ENCODE results near the gene TAL1. TPM values are rescaled to one million over a fixed set of nuclear protein-coding genes. Genes with fewer than 3 reads are reported as not detected.
A peak's percentile ranks its signal among the peaks of the same experiment; 100 is the strongest.

The TAL1 gene
- total RNA-seq, 4 donors from 2014 or later, result 0.59 to 1.6 (median 0.70) TPM

DNA sequence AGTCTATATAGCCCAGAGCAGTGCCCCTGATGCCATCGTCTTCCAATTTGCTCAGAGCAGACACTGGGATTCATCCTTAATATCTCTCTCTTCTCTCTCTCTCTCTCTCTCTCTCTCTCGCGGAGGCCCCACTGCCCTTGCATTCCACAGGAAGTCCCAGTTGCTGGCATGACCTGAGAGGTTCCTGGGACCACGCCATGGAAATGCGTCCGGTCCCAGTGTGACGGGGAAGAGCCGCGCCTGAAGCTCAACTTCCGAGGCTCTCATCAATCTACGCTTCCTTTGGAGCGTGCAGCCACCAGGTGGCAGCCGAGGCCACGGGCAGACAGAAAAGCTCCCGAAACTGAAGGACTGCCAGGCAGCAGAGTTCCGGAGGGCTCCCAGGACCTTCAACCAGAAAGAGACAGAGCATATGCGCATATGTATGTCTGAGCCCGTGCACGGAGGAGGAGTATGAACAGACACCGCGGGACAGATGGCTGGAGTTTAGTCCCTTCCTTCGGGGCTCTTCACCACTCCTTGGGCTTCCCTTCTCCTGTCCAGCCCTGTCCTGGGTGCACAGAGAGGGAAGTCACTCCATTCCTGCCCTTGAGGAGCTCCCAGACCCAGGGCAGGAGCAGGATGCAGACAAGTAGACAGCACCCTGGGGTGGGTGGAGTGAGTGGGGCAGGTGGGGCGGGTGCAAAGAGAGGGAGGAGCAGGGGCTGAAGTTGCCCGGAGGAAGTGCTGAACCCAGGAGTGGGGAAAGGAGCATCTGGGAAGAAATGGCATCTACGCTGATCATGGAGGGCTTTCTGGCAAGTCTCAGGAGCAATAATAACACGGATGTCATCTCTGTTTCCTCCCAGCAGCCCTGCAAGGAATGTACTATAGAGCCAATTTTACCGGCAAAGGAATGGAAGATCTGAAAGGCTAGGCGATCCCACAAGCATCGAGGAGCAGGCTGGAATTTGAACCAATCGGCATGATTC, 52.7 kb downstream of the TAL1 start:
- in situ Hi-C loops (cut with MboI; ENCODE audit: low sequenced_read_pairs in 4 of 4) (loop anchor here (10.0 to 25.0 kb wide), 5 partner anchors 158 to 533 kb away; partner anchors contain the start of genes CMPK1 (in 2 of the 4), FOXD2 (in 1 of the 4) and FOXE3 (in 1 of the 4)), intact Hi-C loops (cut with DNase I; ENCODE audit: low total_unique reads) (loop anchor here (1.0 to 5.0 kb wide), 4 partner anchors 84 to 533 kb away; partner anchors contain the start of gene CMPK1)
- H3K9me3 ChIP-seq, result no peaks in the 10 kb centered on the region
- peak overlapping the region; percentile 35 to 64 (median 50) for H3K4me3 ChIP-seq
- peak overlapping the region in 2 of 4 donors; percentile 16 to 32 for H3K27ac ChIP-seq
- peaks cover 9 to 13% of the 10 kb centered on the region in 2 donors for H3K4me1 ChIP-seq
- peaks cover 0 to 9% (median 5%) of the 10 kb centered on the region in 3 donors for H3K27me3 ChIP-seq
- no peak for TF ChIP-seq POLR2A (IDR thresholded peaks at IDR 0.05)
- TF ChIP-seq, protein P1, sequence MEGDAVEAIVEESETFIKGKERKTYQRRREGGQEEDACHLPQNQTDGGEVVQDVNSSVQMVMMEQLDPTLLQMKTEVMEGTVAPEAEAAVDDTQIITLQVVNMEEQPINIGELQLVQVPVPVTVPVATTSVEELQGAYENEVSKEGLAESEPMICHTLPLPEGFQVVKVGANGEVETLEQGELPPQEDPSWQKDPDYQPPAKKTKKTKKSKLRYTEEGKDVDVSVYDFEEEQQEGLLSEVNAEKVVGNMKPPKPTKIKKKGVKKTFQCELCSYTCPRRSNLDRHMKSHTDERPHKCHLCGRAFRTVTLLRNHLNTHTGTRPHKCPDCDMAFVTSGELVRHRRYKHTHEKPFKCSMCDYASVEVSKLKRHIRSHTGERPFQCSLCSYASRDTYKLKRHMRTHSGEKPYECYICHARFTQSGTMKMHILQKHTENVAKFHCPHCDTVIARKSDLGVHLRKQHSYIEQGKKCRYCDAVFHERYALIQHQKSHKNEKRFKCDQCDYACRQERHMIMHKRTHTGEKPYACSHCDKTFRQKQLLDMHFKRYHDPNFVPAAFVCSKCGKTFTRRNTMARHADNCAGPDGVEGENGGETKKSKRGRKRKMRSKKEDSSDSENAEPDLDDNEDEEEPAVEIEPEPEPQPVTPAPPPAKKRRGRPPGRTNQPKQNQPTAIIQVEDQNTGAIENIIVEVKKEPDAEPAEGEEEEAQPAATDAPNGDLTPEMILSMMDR (IDR thresholded peaks at IDR 0.05 in 4 of 5, conservative IDR thresholded peaks at IDR 0.05 in 1 of 5), result peak; percentile 79 to 94 (median 88)
- peak; percentile 83 to 92 for ATAC-seq
- H3K36me3 ChIP-seq, result no peaks in the 10 kb centered on the region
- DNase-seq, result peak; percentile 65 to 84

GRCh38 chr1:47178654-47179016, 53.4 kb downstream of the TAL1 start:
- peak in 1 of 2 donors; percentile 36 for ATAC-seq
- Histone ChIP-seq H3K4me1 (peaks cover 9 to 13% of the 10 kb centered on the region in 2 donors), H3K27ac (peak overlapping the region in 1 of 4 donors; percentile 16), H3K27me3 (peaks cover under 1 to 9% (median 5%) of the 10 kb centered on the region in 3 donors), H3K4me3 (no peak overlapping the region), H3K36me3 (no peaks in the 10 kb centered on the region), H3K9me3 (no peaks in the 10 kb centered on the region)
- DNase-seq, result no peak
- TF ChIP-seq, protein P1 (IDR thresholded peaks at IDR 0.05 in 4 of 5, conservative IDR thresholded peaks at IDR 0.05 in 1 of 5), result no peak
- no peak for TF ChIP-seq POLR2A (IDR thresholded peaks at IDR 0.05)
- in situ Hi-C loops (cut with MboI; ENCODE audit: low sequenced_read_pairs in 4 of 4) (loop anchor here (10.0 to 25.0 kb wide), 5 partner anchors 159 to 534 kb away; partner anchors contain the start of genes CMPK1 (in 2 of the 4), FOXD2 (in 1 of the 4) and FOXE3 (in 1 of the 4)), intact Hi-C loops (cut with DNase I; ENCODE audit: low total_unique reads) (loop anchor here (1.0 to 5.0 kb wide), 4 partner anchors 85 to 534 kb away; partner anchors contain the start of gene CMPK1)

- peak in 1 of 2 donors; percentile 61 for ATAC-seq
- DNase-seq, result no peak
- Histone ChIP-seq H3K36me3 (no peaks in the 10 kb centered on the region), H3K27ac (no peak overlapping the region), H3K4me3 (no peak overlapping the region), H3K9me3 (no peaks in the 10 kb centered on the region), H3K27me3 (peaks cover 5 to 9% (median 5%) of the 10 kb centered on the region in 3 donors), H3K4me1 (peaks cover 9 to 13% of the 10 kb centered on the region in 2 donors)
- intact Hi-C loops (cut with DNase I; ENCODE audit: low total_unique reads), result loop anchor here (5.0 kb wide), 3 partner anchors 154 to 534 kb away; partner anchors contain the start of gene CMPK1
- TF ChIP-seq POLR2A (IDR thresholded peaks at IDR 0.05), result no peak
- in situ Hi-C loops (cut with MboI; ENCODE audit: low sequenced_read_pairs in 4 of 4), result loop anchor here (10.0 to 25.0 kb wide), 5 partner anchors 159 to 534 kb away; partner anchors contain the start of genes CMPK1 (in 2 of the 4), FOXD2 (in 1 of the 4) and FOXE3 (in 1 of the 4)
Observed at GRCh38 chr1:47178020-47178419, 54.0 kb downstream of the TAL1 start.

DNA sequence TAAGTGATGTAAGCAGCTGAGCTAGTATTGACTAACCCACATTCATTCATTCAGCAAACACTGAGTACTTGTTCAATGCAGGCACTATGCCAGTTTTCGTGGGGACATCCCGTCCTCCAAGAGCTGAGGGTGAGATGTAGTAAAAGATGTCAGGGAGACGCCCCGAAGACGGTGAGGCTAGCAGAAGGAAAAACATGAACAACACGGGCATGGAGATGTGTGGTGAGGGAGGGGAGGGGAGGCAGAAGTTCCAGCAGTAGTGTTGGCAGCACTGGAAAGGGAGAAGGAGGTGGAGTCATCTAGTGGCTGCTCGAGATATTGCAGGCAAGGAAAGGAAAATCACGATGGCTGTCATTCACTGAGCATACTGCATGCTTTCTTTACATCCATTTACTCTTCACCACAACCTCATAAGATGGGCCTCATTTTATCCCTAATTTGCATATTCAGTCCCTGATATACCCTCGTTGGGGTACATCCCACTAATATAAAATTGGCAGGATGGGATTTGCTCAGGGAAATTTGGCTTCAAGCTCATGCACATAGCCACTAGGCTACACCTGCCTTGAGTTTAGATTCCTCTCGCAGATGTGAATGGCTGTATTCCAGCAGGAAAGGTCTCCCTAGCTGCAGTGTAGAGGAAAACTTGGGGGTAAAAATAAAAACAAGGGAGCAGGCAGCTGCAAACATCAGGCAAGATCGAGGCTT, 56.6 kb downstream of the TAL1 start:
- Histone ChIP-seq H3K4me1 (peaks cover 9 to 12% of the 10 kb centered on the region in 2 donors), H3K9me3 (no peaks in the 10 kb centered on the region), H3K27me3 (peaks cover 0 to 5% (median 0%) of the 10 kb centered on the region in 3 donors), H3K27ac (no peak overlapping the region), H3K4me3 (no peak overlapping the region), H3K36me3 (no peaks in the 10 kb centered on the region)
- DNase-seq (no peak), ATAC-seq (no peak)
- in situ Hi-C loops (cut with MboI; ENCODE audit: low sequenced_read_pairs in 4 of 4), result loop anchor here (10.0 to 25.0 kb wide), 5 partner anchors 162 to 537 kb away; partner anchors contain the start of genes CMPK1 (in 2 of the 4), FOXD2 (in 1 of the 4) and FOXE3 (in 1 of the 4)
- no peak for TF ChIP-seq POLR2A (IDR thresholded peaks at IDR 0.05)
- TF ChIP-seq, protein P1 (IDR thresholded peaks at IDR 0.05 in 4 of 5, conservative IDR thresholded peaks at IDR 0.05 in 1 of 5), result peak; percentile 74 to 90 (median 85)
- intact Hi-C loops (cut with DNase I; ENCODE audit: low total_unique reads), result loop anchor here (5.0 kb wide), 3 partner anchors 157 to 537 kb away; partner anchors contain the start of gene CMPK1

All from gastrocnemius medialis (tissue), 4 donors.